HG03064 (cell line): ENCODE data around the gene GAB2.

Source experiments
- ATAC-seq: cut with Tn5 transposase; IDR thresholded peaks from one replicate; pipeline ENCODE4 v1.9.1; 2021; ENCODE audit warnings: low read depth; ENCODE audit not compliant: unreplicated experiment

The GAB2 gene

DNA sequence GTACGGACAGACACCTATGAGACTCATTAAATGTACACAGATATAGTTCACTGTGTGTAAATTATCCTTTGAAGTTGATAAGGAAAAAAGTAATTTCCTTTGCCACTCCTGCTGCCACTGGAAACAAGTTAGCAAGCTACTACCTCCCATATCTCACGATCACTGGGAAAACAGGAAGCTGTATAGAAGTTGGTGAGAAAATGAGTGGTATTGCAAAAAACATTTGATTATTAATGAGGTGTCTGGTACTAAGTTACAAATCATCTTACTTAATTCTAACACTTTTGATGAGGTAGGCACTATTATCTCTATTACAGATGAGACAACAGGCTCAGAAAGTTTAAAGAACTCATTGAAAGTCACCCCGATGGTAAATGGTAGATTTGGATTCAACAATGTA is 68.5 kb downstream of the GAB2 start:
- no peak for ATAC-seq

DNA sequence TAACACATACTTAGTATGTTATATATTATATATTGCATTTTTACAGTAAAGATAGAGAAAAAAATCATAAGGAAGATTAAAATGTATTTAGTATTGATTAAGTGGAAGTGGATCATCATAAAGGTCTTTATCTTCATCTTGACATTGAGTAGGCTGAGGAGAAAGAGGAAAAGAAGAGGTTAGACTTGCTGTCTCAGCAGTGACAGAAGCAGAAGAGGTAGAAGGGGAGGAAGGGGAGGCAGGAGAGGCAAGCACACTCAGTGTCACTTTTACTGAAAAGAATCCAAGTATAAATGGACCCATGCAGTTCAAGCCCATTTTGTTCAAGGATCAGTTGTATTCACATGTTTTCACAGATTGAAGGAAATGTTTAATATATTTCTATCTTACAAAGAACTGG is 69.7 kb downstream of the GAB2 start:
- ATAC-seq = no peak

DNA sequence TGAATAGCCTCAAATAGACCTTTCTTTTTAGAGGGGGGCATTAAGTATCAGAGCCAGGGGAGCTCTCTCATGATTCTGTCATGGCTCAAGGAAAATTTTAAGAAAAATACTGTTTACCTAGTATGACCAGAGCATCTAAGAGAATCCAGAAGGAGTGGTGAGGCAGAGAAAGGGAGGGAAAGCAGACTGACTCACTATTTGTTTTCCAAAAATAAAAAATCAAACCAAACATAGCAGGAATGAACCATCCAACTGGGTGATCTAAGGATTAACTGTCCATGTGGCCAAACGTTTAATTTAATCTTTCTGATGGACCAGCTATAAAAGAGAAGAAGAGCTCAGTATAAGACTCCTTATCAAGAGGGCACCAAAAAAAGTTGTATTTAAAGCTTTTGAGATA is 70.8 kb downstream of the GAB2 start:
- ATAC-seq = no peak

DNA sequence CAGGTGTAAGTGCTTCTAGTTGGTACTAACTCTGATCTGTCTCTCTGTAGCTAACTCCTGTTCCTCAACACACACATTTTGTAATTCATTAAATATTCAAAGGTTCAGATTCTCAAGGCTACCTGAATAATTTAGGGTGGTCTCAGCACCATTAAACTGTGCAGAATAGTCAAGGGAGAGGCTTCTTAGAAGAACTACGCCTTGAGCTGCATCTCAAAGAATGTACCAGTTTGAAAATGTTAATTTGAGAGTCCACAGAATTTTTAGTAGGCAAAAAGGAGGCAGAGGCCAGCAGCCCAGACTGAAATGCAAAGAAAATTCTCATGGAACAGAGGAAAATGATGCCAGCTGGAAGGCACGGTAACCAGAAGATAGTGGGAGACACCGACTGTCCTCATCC is 72.2 kb downstream of the GAB2 start:
- ATAC-seq = no peak

DNA sequence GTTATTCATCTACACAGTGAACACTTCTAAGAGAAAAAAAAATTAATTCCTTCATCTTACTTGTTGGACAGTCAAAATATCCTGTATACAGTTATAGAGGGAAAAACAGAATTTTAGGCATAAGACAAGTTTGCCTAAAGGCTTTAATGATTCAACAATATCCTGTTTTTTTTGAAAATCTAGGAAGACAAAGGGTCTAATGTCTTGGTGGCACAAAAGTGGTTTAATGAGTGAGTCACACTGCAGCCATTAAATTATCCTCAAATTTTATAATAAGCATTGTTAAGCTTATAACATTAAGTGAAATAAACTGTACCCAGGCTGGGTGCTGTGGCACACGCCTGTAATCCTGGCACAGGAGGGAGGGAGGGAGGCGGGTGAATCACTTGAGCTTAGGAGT is 72.9 kb downstream of the GAB2 start:
- ATAC-seq = no peak

DNA sequence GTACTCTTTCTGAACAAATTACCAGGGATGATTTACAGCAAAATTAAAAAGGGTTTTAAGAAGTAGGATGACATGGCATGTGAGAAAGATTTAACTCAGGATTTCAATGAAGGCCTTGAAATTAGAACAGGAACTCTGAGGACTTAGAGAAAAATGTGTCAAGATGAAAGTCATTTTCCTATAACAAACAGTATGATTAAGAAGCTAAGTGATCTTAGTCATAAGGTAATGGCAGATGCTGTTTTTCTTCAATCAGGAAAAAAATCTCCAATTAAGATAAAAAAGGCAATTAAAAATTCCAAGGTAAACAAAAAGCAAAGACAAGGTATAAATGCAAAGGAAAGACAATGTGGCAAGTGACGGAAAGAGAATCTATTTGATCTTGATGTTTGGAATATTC is 73.5 kb downstream of the GAB2 start:
- ATAC-seq = no peak

DNA sequence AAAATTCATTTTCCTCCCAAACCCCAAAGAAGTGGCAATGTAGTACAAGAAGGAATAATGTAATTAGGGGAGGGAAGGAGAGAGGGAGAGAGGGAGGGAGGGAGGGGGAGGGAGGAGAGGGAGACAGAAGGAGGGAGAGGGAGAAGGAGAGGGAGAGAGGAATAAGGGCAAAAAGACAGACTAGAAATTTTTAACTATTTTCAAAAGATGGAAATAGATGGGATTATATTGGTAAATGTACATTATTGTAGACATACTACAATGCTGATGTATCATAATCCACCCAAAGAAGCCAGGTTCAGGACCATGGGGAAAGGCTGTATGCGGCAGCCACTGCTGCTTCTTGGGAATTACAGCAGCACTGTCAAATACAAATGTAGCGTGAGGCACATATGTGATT is 74.3 kb downstream of the GAB2 start:
- ATAC-seq = no peak

DNA sequence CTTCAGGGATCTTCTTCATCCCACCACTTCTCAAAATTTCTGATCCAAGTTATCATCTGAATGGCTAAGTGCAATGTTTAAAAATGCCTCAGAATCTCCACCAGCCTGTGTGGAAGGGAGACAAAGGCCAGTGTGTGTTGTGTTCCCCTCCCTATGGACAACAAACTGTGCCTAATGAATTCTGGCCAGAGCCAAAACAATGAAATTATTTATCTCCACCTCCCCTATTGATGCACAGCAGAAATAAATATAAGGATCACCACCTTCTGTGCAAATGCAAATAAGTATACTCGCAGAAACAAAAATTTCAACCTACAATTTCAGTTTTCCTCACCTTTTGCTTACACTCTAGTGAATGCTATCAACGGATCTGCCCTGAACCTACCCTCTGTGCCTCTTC is 75.8 kb downstream of the GAB2 start:
- no peak for ATAC-seq

DNA sequence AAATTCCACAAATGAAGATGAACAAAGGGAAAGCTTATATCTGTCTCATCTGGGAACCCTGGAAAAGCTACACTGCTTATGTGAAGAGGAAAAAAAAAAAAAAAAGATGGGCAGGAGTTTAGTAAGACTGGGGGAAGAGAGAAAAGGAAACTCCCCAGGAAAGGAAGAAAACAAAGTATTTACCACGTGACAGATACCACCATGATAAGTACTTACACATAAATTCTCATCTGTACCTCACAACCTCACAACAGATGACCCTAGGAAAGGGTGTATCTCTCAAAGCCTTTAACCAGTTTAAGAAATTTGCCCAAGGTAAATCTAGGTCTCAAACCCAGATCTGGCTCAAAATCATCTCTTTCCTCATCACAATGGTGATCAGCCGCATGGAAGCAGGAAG is 77.1 kb downstream of the GAB2 start:
- no peak for ATAC-seq

DNA sequence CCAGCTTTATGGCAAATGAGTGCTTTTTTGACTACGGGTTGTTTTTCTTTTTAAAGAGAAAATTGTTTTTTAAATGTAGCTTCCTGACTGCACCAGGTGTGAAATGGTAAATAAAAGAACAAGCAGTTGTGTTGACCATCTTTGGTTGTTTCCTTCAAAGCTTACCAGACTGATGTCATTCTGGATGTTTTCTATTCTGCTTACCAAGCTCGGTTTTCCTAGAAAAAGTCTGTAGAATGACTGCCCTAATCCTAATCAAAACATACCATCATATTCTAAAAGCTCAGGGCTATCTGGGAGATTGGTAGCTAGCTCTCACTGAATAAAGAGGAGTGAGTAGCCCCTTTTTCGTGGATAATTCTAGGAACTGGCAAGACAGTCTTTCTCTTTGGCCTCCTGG is 77.7 kb downstream of the GAB2 start:
- no peak for ATAC-seq

DNA sequence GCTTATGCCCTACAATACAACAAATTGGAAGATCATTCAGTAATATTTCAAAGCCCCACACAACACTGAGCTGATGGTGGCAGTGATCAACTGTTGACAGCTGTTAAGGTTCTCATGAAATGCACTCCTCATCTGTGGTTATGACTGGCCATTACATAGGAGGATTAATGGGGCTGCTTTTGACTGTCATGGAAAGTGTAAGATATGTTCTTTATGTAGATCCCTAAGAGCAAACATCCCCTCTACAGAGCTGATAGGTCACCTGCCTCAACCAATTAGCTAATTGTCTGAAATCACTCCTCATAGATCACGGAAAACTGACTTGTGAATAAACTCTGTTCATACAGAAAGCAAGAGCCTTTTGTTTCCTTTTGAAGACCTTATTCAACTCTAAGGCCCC is 78.1 kb downstream of the GAB2 start:
- ATAC-seq = no peak

DNA sequence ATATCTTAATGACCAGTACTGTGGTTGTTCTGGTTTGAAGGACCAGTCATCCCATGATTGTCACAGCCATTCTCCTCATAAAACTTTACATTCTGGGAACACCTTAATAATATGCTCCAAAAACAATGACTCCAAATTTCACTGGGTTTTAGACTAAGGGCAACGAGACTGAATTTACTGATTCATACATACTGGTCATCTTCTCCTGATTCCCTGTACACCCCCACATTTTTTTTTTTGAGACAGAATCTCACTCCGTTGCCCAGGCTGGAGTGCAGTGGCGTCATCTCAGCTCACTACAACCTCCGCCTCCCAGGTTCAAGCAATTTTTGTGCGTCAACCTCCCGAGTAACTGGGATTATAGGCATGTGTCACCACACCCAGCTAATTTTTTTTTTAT is 78.9 kb downstream of the GAB2 start:
- ATAC-seq = no peak

DNA sequence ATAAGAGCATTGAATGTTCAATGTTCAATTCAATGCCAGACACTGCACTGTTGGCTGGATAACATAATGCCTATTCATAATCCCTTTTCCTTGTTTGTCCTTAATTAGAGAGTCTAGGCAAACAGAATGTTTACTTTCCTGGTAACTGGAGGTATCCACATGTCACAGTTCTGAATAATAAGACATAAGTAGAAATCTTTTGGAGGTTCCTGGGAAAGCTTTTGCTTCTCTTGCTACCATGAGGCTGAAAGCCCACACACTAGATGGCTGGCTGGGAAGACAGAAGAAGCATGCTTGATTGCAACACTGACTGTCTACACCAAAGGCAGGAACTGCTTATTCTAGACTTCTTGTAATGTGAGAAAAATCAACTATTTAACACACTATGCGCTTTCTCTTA is 79.5 kb downstream of the GAB2 start:
- ATAC-seq = no peak

DNA sequence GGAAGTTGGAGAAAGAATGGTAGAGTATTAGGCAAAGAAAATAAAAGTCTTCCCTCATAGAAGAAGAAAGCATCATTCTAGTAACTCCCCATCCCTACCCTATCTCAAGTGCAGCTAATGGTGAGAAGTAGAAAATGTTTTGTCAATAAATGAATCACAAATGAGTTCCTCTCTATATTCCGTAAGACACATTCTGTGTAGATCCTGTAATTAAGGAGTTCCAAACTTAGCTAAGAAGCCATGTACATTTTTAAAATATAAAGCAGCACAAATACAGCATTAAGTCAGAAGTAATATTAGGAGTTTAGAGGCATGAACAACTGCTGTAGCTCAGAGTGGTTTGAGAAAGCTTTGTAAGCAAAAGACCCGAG is 80.1 kb downstream of the GAB2 start:
- no peak for ATAC-seq

DNA sequence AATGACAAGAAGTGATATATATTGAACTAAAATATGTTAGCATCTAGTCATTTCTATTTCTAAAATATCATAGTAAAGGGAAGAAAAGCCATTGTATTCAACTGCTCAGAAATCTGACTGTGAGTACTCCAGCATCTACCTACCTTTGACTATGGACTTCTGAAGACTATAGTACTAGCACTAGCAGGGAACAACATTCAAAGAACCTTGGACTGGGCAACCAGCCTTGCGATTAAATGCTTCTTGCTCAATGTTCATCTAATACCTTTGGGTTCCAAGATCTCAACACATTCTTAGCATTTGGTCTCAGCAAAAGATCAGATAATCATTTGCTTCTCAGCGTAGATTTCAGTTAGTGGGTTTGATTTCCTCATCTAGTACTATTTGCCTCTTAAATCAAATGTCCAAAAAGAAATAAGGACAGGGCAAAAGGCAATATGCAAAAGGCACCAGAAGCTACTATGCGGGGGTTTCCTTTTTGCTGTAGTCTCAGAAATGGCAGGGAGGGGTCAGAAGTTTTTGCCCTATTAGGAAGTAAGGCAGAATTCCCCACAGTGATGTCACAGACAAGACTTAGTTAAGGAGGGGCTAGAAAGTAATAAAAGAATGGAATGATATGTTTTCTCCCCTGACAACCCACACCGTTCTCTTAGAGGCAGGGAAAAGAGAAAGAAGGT is 80.6 kb downstream of the GAB2 start:
- no peak for ATAC-seq

DNA sequence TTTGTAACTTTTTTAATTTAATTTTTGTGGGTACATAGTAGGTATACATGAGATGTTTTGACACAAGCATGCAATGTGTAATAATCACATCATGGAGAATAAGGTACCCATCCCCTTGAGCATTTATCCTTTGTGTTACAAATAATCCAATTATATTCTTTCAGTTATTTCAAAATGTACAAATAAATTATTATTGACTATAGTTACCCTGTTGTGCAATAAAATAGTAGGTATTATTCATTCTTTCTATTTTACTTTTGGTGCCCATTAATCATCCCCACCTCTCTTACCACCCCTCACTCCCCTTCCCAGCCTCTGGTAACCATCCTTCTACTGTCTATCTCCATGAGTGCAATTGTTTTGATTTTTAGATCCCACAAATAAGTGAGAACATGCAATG is 83.5 kb downstream of the GAB2 start:
- ATAC-seq = no peak

DNA sequence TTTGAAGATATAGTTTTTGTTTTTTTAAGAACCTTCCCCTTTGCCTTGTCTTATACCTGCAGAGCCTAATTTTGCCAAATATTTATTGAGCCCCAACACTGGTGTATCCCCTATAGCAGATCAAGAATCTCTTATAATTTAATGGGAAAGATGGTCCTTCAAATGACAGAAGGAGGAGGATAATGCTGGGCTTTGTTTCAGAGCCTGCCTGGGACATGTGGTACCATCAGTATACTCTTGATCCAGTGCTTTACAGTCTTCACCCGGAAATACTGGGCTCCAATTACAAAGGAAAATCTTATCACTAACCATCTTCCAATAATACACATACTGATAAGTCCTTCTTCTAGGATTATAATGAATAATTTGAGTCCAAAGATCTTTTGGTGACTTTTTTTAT is 84.7 kb downstream of the GAB2 start:
- ATAC-seq = no peak

DNA sequence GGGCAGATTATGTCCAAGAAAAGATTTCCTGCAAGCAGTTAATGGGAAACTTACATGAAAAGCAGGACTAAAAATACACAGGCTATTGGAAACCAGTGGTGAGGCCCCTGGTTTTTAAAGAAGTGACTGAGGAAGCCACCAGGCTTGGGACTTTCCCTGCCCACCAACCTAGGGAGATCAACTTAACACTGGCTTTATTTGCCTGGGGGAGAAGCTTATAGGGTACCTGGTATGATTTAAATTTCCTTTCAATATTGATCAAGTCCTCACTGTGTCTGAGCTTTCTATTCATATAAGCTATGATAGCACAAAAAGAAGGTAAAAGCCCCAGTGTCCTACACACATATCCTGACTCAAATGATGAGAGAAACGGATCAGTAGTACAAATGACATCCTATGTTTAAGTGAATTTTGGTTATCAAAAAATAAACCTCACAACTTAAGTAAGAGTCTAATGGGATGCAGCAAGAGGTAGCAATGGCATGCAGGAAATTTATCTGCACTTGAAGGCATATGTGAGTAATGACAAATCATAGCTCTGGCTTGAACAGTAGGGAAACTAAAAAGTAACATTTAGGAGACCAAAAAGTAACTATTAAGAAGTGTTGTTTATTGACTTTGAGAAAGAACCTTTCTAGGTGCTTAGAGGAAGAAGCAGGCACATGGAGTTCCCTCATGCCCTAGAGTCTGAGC is 85.3 kb downstream of the GAB2 start:
- ATAC-seq = no peak

DNA sequence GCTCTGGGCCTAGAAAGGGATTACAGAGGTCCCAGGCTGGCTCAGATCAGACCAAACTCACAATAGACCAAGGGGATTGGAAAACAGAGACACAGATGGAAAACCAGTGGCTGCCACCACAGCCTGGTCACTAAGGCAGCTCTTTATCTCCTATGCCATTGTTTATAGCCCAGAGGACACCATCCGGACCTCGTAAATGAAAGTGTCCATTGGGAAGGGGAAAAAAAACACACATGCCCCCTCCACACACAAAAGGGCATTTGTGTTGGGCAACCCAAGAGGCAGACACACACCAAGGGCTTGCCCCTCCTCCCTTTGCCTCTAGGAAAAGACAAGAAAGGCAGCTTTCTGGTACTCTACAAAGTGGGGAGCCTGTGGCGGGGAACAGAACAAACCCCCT is 85.9 kb downstream of the GAB2 start:
- no peak for ATAC-seq

DNA sequence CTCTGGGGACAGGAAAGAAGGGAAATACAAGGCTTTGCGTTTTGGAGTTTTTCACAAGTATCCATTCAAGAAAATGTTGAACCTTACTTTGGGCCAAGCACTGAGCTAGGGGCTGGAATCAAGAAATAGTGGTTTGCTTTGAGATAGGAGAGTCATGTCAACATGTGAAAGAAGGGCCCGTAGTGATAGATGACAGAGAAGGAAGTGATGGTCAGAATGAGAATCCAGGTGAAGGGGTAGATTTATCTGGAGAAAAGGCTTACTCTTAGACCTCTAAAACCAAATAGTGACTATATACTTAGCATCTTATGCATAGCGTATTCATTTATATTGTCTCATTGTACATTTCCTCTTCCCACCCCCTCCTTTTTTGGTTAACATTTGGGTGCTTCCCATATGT is 87.3 kb downstream of the GAB2 start:
- ATAC-seq = no peak

DNA sequence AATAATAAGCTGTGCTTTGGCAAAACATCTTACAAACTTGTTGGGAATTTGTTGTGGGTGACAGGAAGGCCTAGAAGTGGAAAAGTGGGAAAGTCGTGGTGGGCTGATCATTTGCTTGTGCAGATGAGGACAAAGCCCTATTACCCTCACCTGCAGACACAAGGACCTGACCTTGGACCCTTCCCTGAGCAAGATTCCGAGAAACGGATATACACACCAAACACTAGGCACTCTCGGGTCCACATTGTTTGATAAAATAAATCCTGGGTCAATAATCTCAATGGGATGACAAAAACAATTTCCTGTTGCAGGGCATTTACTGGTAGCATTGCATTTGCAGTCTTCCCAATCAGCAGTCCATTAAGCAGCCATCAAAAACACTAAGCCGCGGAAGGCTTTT is 89.7 kb downstream of the GAB2 start:
- ATAC-seq = no peak

DNA sequence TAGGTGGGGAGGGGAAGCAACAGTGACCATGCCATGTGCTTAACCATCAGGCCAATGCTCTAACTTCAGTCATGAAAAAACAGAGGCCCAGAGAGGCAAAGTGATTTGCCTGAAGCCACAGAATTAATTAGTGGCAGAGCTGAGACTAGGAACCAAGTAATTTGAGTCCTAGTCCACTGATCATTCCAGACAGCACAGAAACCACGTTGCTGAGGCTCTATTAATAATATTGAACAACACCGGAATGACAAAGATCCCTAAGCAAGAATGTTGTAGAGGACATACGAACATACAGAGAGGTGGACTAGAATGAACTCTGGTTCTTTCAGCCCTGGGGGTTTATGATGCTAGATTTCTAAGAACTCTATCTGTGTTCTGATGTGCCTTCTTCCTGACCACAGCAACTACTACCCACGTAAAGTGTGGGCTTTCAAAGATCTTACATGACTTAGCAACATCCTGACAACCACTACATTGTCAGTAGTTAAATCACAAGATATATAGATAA is 92.3 kb downstream of the GAB2 start:
- ATAC-seq = no peak

DNA sequence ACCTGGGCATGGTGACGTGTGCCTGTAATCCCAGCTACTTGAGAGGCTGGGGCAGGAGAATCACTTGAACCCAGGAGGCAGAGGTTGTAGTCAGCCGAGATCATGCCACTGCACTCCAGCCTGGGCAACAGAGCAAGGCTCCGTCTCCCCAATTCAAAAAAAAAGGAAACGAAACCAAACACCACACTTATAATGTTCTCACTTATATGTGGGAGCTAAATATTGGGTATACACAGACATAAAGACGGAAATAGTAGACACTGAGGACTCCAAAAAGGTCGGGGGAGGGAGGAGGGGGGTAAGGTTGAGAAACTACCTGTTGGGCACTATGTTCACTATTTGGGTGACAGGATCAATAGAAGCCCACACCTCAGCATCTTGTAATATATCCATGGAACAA is 94.3 kb downstream of the GAB2 start:
- no peak for ATAC-seq
